Heart right ventricle (tissue), 16 donors: ENCODE data around the gene OR10A3. TPM values are rescaled to one million over a fixed set of nuclear protein-coding genes. Genes with fewer than 3 reads are reported as not detected.

Source experiments
- ATAC-seq, 8 donors: fragments of 200-7000 bp; cut with Tn5 transposase; one replicate each; pipeline ENCODE4 v1.9.1; 2020; ENCODE audit warnings: mild to moderate bottlenecking in 8 of 8, moderate library complexity in 8 of 8, moderate number of reproducible peaks in 1 of 8
- DNase-seq, 2 donors: peaks; one replicate each; pipeline ENCODE4 v3.0.0-alpha.2; 2020
- H3K27ac ChIP-seq, 10 donors: fragments of 200-600 bp; sonication (generic) in 2 of 10; one replicate each; pipeline versions ENCODE4 v1.5.0 to v1.8.0; 2020 to 2022; ENCODE audit warnings: mild to moderate bottlenecking in 3 of 10
- H3K27me3 ChIP-seq, 7 donors: fragments of 200-600 bp; one replicate each; pipeline ENCODE4 v1.8.0; 2021 to 2022; ENCODE audit warnings: mild to moderate bottlenecking in 2 of 7
- H3K36me3 ChIP-seq, 9 donors: fragments of 200-600 bp; sonication (generic) in 1 of 9; one replicate each; pipeline versions ENCODE4 v1.5.0 to v1.8.0; 2020 to 2022; ENCODE audit warnings: mild to moderate bottlenecking in 2 of 9
- H3K4me1 ChIP-seq, 9 donors: fragments of 200-600 bp; sonication (generic) in 1 of 9; one replicate each; pipeline versions ENCODE4 v1.5.0 to v1.8.0; 2020 to 2022; ENCODE audit warnings: mild to moderate bottlenecking in 4 of 9
- H3K4me3 ChIP-seq, 10 donors: fragments of 200-600 bp; sonication (generic) in 2 of 10; one replicate each; pipeline versions ENCODE4 v1.5.0 to v1.8.0; 2020 to 2022; ENCODE audit warnings: mild to moderate bottlenecking in 7 of 10, moderate library complexity in 2 of 10
- H3K9me3 ChIP-seq, 11 donors: fragments of 200-600 bp in 10 of 11; sonication (generic) in 2 of 11; one replicate each; pipeline versions ENCODE4 v1.5.0 to v1.8.0; 2013 to 2022; ENCODE audit warnings: mild to moderate bottlenecking in 2 of 11, control low read depth in 1 of 11, moderate library complexity in 1 of 11
- WGBS, 2 donors: extraction: QIAGEN DNeasy Blood & Tissue Kit; methylation state at CpG; one replicate each; pipeline ENCODE4 v1.1.7; 2013; ENCODE audit warnings: inconsistent platforms in 1 of 2; 5-methylcytosine and 5-hydroxymethylcytosine counted together
- intact Hi-C, 10 donors: fragments of 100-400 bp; cut with DNase I; formaldehyde crosslinking; loops; one replicate each; pipeline versions ENCODE4 v1.11.1 to v1.14.2; 2022
- polyA plus RNA-seq, 2 donors: library from polyadenylated mRNA; stranded (reverse); fragments of 200-250 nt; gene quantifications; one replicate each; pipeline ENCODE4 v1.2.3, GENCODE V29; 2013
- total RNA-seq, 10 donors: library from RNA; stranded (reverse); fragmentation: NEBNext Ultra II Directional in 3 of 10; extraction: Animal tissue kit (Norgen Biotek cat#: 25700) in 3 of 10; gene quantifications; one replicate each; pipeline versions ENCODE4 v1.2.1 to v1.2.4, GENCODE V29; 2021 to 2023
- TF ChIP-seq, protein P1 (sequence below), 9 donors: fragments of 200-600 bp; sonication (generic) in 2 of 9; IDR thresholded peaks; one replicate each; pipeline versions ENCODE4 v1.5.0 to v1.8.0; 2021 to 2022; ENCODE audit warnings: antibody characterized with exemption in 9 of 9, mild to moderate bottlenecking in 5 of 9, moderate library complexity in 1 of 9
- donor health status: Arrhythmogenic right ventricular cardiomyopathy.
- donor health status: ischemic (EF 13 %, LVEDD 7.1; RV severe dilation, severe dysfunction).
- donor health status: healthy with polysubstance abuse.
- donor health status: DM: no; HTN: yes; CAD: no.
- donor health status: DM: no; HTN: no; CAD: no.
- donor health status: ischemic (EF 25% LVEDD 6.9; RV normal size, moderate dysfunction).
- donor health status: ischemic (EF 25% LVEDD 5.7; RV mildly dilated, moderate dysfunction).
- donor health status: healthy.
- donor health status: DM: yes; HTN: yes; CAD: no.
- donor health status: Ischemic cardiomyopathy.
- donor health status: ischemic (EF 35%, LVEDD 5.7; RV mildly dilated, moderate dysfunction).
- donor health status: nonischemic (EF 11% LVEDD 7.7; RV severe dilation, severe dysfunction).
- donor health status: DM: yes; HTN: yes; CAD: no.
- donor health status: PGD.
- donor health status: ischemic (EF 29% LVEDD 5.4; RV normal size, mild dysfunction).
- donor health status: nonischemic (EF 23%, LVEDD 6.1; RV moderate dilation, normal function).

Gene OR10A3
- total and polyA plus RNA-seq, 12 donors, result not detected

DNA sequence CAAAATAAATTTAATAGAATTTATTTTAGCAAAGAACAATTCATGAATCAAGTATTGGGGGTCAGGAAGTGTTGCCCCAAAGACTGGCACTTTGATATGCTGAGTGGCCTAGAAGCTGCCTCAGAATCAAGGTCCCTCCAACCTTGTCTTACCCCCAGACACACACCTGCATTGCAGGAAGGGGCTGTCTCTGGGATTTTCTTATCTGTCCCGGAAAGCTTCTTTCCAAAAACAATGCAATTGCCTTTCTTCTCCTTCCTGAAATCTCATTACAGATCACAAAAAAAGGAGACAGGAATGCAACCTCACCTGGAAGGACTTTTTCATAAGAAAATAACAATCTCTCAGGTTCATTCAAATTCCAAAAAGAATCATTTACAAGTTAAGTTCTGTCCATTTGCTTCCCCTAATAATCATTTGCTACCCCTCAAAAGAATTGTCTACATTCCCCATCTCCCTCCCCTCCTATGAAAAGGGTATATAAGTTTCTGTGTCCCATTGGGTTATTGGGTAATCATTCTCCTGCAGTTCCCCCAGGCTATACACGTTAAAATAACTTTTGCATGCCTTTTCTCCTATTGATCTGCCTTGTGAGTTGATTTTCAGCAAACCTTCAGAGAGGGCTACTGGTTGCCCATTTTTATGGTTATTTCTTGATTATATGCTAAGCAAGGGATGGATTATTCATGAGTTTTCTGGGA is 31.8 kb downstream of the OR10A3 start:
- TF ChIP-seq, protein P1, sequence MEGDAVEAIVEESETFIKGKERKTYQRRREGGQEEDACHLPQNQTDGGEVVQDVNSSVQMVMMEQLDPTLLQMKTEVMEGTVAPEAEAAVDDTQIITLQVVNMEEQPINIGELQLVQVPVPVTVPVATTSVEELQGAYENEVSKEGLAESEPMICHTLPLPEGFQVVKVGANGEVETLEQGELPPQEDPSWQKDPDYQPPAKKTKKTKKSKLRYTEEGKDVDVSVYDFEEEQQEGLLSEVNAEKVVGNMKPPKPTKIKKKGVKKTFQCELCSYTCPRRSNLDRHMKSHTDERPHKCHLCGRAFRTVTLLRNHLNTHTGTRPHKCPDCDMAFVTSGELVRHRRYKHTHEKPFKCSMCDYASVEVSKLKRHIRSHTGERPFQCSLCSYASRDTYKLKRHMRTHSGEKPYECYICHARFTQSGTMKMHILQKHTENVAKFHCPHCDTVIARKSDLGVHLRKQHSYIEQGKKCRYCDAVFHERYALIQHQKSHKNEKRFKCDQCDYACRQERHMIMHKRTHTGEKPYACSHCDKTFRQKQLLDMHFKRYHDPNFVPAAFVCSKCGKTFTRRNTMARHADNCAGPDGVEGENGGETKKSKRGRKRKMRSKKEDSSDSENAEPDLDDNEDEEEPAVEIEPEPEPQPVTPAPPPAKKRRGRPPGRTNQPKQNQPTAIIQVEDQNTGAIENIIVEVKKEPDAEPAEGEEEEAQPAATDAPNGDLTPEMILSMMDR (IDR thresholded peaks at IDR 0.05), result no peak
- no peak for ATAC-seq
- WGBS, 2 donors, result 29 to 32% methylated on average over 2 of the region's 2 CpGs

DNA sequence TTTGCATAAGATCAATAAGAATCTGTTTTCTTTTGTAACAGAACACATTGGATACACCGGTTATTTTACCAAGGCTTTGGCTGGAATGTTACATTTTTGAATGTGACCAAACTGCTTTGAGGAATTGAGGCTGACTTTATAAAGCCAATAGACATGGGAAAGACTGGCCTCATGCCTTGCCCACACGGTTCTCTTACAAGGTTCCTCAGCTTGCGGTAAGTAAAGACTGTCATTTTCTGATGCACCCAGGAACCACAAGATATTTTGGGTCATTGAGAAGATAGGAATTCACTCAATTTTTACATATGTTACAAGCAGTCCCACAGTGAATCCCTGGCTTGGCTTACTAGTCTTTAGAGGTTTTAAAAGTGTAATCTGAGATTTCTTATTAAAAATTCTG is 34.4 kb downstream of the OR10A3 start:
- 47 to 52% methylated on average over 3 of the region's 3 CpGs for WGBS, 2 donors
- DNase-seq, result no peak
- no peak overlapping the region for H3K27ac ChIP-seq

More for the DNA sequence above, 31.8 kb downstream of the OR10A3 start:
- intact Hi-C loops, result no loop called here
- no peak for DNase-seq
- Histone ChIP-seq H3K36me3 (no peaks in the 10 kb centered on the region), H3K27me3 (peaks cover 0 to 38% (median 13%) of the 10 kb centered on the region in 7 donors), H3K4me1 (no peaks in the 10 kb centered on the region), H3K27ac (no peak overlapping the region), H3K9me3 (no peaks in the 10 kb centered on the region), H3K4me3 (no peak overlapping the region)

DNA sequence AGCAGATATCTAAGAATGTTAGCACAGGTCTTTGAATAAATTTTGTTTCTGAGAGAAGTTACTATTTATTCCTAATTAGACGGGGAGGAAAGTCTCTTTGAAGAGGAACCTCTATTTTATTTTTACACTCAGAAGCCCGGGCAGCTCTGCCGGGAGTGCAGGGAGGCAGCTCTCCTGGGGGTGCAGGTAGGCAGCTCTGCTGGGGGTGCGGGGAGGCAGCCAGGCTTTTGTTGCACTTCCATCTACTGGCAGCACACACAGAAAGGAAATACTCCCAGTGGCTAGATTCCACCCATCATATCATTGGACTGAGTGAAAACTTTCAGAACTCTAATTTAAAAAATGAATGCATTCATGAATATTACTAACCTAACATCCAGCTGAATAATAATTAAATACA is 35.0 kb downstream of the OR10A3 start:
- TF ChIP-seq, protein P1 (IDR thresholded peaks at IDR 0.05), result no peak
- 23 to 32% methylated on average over 4 of the region's 4 CpGs for WGBS, 2 donors
- Histone ChIP-seq H3K27ac (no peak overlapping the region), H3K36me3 (no peaks in the 10 kb centered on the region), H3K4me3 (no peak overlapping the region), H3K27me3 (peaks cover 0 to 39% (median 7%) of the 10 kb centered on the region in 7 donors), H3K9me3 (no peaks in the 10 kb centered on the region), H3K4me1 (no peaks in the 10 kb centered on the region)
- DNase-seq (no peak), ATAC-seq (no peak)
- intact Hi-C loops, result no loop called here

More for the DNA sequence above, 34.4 kb downstream of the OR10A3 start:
- intact Hi-C loops, result no loop called here
- no peak overlapping the region for H3K4me3 ChIP-seq
- no peaks in the 10 kb centered on the region for H3K9me3 ChIP-seq
- TF ChIP-seq, protein P1 (IDR thresholded peaks at IDR 0.05), result no peak
- peaks cover 0 to 42% (median 13%) of the 10 kb centered on the region in 7 donors for H3K27me3 ChIP-seq
- no peaks in the 10 kb centered on the region for H3K36me3 ChIP-seq
- ATAC-seq, result no peak
- no peaks in the 10 kb centered on the region for H3K4me1 ChIP-seq

DNA sequence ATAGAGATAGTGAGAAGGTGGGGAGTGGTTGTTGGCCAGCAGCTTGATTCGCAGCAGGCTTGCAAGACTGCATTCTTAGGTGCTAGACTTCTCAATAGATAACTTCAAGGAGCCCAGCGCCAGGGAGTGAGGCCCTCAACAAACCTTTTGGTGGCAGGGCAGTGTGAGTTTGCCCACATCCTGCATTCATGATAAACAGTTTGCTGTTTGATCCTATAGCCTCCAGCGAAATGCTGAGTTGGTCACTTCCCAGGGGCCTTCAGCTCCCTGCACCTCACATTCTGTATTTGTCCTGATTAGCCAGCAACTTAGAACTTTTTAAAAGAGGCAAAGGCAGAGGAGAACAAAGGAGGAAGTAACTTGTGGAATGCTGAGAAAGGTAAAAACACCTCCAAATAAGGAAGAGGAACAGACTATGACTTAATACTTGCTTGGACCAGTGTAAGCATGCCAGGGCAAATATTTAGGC is 35.5 kb downstream of the OR10A3 start:
- H3K4me3 ChIP-seq, result no peak overlapping the region
- no peaks in the 10 kb centered on the region for H3K9me3 ChIP-seq
- WGBS, 2 donors, result 34 to 35% methylated on average over 3 of the region's 3 CpGs
- H3K4me1 ChIP-seq, result no peaks in the 10 kb centered on the region
- peaks cover 0 to 34% (median 5%) of the 10 kb centered on the region in 7 donors for H3K27me3 ChIP-seq
- TF ChIP-seq, protein P1 (IDR thresholded peaks at IDR 0.05), result no peak
- DNase-seq, result no peak
- H3K27ac ChIP-seq, result no peak overlapping the region
- no peak for ATAC-seq
- no peaks in the 10 kb centered on the region for H3K36me3 ChIP-seq
- intact Hi-C loops, result no loop called here
